HG03175 (cell line): ENCODE data around the gene COPG2.
"Not testable (repeated sequence)": the region's sequence is repeated elsewhere in the genome, so short reads cannot be mapped to it uniquely, and the experiment has no call there.

ENCODE experiments used
- ATAC-seq: cut with Tn5 transposase; IDR thresholded peaks from one replicate; pipeline ENCODE4 v1.9.1; 2021; ENCODE audit warnings: mild to moderate bottlenecking, moderate library complexity; ENCODE audit not compliant: unreplicated experiment

COPG2 gene

DNA sequence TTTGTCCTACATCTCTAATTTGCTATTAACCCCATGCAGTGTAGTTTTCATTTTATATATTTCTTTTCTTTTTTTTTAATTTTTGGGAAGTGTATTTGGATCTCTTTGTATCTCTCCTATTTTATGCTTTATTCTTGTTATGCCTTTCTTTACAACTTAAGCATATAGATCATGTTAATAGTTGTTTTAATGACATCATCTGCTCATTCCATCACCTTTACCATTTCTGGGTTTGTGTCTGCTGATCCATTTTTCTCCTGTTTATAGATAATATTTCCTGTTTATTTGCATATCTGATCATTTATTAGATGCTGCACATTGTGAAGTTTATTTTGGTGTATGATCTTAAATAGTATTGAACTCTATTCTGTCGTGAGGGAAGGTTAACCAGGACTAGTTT lies 13.7 kb downstream of the COPG2 start:
- no peak for ATAC-seq

DNA sequence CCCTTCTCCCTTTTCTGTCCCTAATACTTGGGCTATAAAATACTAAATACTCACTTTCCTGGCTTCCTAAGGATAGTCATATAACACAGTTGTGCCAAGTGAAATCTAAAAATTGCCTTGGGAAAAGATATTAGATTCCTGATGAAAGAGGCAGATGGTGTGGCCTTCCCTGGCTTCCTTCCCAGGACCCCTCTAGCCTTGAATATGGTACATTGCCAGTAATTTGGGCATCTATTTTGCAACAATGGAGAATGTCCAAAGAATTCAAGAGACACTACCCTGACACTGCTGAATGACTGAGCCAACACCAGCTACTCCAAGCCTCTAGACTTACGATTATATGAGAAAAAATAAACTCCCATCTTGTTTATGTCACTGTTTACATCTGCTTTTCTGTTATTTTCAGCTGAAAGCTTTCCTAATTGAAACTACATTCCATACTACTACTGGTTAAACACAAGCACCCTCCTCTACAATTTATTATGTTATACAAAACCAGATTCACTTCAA lies 17.9 kb downstream of the COPG2 start:
- ATAC-seq = no peak

DNA sequence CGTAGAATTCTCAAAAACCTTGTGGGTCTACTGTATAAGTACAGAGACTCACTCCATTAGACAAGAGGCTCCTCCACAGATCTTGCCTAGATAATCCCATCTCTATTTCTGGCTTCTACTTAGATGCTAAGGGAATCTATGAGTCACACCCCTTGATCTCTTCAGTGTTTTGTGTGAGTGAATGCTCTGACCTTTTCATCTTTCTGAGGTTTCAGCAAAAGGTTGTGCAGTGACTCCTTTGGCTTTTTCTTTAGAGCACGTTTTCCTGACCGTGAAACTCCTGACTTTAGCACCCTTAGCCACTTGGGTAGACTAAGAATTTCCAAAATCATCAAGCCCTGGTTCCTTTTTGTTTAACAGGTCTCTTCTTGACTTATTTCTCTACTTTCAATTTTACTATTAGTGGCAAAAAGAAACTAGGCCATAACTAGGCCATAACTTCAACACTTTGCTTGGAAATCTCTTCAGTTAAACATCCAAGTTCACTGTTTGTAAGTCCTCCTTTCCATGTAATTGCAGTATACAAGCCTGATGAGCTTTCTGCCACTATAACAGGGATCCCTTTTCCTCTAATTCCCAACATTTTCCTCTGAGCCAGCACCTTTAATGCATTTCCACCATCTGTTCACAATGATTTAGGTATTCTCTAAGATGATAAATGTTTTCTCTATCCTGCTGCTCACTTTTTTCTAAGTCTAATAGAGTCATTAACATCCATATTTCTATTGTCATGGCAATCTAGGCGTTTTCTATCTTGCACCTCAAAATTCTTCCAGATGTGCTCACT lies 19.4 kb downstream of the COPG2 start:
- peak; percentile 43 for ATAC-seq

DNA sequence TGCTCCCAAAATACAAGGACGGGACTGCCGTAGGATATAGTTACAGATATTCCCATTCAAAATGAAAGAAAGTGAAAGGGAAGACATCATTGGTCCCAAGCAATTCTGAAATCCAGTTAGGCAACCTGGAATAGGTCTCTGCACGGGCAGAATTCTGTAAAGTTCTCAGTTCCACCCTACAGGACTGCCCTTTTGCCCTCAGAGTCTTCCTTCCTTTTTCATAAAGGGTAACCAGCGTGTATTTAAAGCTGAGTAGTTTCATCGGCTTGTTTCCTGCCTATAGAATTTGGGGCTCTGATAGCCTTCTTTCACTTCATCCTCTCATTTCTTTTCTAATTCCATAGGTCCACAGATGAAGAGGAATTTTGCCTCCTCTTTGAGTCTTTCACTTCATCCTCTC lies 20.0 kb downstream of the COPG2 start:
- peak; percentile 42 for ATAC-seq

DNA sequence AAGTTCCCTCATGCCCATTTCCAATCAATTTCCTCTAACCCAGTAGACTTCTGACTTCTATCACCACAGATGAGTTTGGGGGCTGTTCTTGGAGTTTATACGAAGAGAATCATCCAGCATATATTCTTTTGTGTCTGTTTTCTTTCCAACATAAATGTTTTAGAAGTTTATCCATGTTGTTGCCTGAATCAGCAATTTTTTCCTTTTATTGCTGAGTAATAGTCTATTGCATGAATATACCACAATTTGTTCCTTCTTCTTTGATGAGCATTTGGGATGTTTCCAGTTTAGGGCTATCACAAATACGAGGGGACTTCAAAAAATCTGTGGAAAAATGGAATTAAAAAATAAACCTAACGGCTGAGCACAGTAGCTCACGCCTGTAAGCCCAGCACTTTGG lies 26.2 kb downstream of the COPG2 start:
- no peak for ATAC-seq

DNA sequence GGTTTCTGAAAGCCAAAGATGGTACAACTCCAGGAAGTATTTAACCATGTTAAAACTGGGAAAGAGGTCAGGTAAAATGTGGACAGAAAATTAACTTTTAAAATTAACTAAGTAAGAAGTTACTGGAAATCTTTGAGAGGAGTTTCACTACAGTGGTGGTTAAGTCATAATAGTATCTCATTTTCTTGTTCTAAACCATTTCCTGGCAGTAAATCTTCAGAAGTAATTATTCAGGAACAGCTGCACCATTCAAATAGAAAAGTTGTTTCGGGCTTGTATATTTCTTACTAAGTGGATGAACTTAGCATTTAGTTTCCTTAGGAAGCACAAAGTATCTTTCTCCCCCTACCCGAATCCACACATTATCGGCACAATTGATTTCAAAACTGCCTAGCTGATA lies 27.1 kb downstream of the COPG2 start:
- no peak for ATAC-seq

DNA sequence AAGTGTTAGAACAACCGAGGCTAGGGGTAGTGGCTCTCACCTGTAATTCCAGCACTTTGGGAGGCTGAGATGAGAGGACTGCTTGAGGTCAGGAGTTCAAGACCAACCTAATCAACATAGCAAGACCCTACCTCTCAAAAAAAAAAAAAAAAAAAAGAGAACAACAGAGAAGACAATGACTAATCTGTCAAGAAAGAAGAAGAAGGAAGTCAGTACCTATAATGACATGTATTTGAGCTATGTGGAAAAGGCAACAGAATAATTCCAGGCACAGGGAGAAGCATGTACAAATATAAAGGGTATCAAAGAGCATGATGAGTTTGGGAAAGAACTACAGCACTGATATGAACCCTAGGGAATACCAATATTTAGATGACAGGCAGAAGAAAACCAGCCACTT lies 27.5 kb downstream of the COPG2 start:
- no peak for ATAC-seq

DNA sequence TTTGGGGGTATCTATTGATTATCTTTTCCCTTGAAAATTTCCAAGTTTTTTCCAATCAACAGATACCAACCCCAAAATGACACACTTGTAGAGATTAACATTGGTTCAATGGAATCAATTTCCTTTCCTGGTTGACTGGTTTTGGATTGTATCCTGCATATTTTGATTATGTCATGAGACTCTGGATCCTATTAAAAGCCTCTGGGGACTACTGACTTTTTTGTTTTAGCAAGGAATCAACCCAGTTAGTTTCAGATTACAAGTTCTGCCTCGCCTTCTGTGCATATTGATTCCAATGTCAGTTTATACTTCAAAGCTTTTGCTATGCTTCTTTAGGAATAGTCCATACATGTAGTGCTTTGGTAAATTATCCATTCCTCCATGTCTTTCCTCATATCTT lies 29.2 kb downstream of the COPG2 start:
- no peak for ATAC-seq

DNA sequence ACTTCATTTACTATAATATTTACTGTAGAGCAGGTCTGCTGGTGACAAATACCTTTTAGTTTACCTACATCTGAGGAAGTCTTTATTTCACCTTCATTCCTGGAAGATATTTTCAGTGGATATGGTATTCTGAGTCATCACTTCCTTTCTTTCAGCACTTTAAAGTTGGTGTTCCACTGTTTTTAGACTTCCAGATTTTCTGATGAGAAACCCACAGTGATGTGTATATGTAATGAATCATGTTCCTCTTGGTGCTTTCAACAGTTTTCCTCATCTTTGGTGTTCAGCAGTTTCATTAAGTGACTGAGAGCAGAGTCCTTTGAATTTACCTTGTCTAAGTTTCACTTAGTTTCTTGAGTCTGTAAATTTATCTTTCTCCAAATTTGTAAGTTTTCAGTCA lies 36.4 kb downstream of the COPG2 start:
- ATAC-seq = no peak

DNA sequence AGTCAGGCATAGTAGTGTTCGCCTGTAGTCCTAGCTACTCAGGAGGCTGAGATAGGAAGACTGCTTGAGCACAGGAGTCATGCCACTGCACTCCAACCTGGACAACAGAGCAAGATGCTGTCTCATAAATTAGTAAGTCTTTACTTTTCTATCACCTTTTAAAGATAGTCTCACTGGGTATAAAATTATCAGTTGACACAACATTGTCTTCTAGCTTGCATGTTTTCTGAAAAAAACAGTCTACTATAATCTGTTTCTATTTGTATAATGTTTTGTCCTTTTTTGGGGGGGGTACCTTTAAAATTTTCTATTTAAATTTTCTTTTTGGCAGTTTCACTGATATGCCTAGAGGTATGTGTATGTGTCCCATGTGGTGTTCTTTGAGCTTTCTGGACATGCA lies 39.6 kb downstream of the COPG2 start:
- no peak for ATAC-seq

DNA sequence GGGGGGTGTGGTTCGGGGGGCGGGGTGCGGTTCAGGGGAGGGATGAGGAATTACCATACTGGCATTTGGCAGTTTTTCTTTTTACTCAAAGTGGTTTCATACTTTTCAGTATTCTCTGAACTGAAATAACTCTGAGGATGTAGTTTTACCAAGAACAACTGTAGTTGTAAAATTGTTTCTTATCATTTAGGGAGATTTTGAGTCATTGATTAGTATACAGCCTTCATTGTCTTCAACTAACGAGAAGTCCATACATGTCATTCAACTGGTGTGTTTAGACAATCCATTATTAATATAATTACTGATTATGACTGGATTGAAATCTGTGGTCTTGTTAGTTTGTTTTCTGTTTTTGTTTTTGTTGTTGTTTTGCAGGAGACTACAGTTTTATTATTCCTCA lies 40.8 kb downstream of the COPG2 start:
- ATAC-seq = no peak

DNA sequence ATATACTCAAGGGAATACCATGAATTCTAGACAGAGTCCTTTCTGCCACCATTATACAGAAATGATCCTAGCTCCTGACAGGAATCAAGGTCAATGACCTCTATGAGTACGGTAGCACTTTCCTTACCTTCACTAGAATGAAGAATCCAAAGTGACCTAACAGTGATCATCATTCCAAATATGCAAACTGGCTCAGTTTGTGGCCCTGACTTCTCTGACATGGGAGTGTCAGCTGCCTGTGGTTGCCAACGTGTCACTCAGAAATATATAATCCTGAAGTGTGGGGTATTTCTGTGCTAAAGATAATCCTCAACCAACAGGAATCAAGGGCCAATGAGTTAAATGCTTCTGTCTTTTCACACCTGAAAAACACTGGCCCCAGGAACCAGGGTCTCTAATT lies 45.7 kb downstream of the COPG2 start:
- no peak for ATAC-seq

DNA sequence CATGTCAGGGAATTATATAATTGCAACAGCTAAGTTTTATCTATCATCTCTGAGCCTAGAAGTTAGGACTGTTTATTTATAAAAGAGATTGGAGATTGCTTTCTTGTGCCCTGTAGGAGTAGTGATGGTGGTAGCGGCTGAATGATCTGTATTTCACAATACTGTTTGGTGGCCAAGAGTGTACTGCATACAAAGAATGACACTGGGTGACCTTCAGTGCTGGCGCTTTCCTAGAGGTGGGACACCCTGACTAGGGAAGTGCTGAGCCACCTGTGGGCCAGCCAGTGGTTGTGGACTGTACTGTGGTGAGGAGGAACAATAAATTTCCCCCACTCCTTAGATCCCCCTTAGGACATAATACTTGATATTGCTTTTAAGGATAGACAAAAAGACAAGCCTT lies 53.0 kb downstream of the COPG2 start:
- no peak for ATAC-seq

DNA sequence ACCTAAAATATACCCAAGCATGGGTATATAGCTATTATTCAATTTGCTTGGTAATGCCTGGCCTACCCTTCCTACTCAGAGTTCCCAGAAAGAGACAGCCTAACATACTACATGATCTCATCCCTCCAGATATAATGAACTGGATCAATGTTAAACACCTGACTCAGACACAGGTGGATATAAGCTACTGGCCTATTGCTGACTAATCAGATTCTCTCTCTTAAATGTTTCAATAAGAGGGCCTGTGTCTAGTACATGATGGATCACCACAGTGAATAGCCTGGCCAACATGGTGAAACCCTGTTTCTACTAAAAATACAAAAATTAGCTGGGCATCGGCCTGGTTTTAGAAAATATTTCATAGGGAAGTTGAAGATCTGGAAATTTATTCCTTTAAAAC lies 54.1 kb downstream of the COPG2 start:
- no peak for ATAC-seq

DNA sequence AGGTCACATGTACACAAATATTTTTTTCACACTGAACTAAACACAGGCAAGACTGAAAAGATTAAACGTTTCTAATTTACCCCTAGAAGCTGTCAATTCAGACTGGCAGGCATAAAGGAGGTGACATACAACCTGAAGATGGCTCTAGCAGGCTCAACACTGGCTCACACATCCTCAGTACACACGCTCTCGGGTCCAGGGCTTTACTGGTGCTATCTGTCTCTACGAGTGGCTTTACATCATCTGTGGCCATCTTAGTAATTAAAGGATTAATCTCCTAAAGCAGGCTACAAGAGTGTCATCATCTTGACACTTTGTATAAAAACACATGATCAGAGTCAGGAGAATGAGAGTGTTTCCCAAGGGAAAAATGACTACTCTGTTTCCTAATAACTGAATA lies 57.3 kb downstream of the COPG2 start:
- no peak for ATAC-seq

DNA sequence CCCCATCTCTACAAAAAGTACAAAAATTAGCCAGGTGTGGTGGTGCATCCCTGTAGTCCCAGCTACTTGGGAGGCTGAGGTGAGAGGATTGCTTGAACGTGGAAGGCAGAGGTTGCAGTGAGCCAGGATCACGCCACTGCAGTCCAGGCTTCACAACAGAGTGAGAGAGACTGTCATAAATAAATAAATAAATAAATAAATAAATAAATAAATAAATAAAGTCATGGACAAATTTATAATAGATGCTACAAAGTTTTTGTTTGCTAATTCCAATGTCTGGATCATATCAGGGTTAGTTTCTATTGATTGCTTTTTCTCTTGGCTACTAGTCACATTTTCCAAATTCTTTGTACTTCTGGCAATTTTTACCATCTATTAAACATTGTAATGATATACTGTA lies 61.5 kb downstream of the COPG2 start:
- not testable (repeated sequence) for ATAC-seq

DNA sequence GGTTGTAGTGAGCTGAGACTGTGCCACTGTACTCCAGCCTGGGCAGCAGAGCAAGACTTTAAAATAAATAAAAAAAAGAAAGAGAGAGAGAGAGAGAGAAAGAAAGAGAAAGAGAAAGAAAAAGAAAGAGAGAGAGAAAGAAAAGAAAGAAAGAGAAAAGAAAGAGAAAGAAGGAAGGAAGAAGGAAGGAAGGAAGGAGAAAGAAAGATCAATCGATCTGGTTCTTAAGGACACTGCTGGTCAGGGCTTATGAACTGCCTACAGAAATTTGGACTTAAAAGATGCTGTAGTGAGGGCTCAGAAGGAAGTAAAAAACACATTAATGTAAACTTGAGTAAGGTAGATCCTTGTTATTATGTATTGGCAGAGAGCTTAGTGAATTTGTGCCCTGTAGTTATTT lies 62.4 kb downstream of the COPG2 start:
- ATAC-seq = no peak

DNA sequence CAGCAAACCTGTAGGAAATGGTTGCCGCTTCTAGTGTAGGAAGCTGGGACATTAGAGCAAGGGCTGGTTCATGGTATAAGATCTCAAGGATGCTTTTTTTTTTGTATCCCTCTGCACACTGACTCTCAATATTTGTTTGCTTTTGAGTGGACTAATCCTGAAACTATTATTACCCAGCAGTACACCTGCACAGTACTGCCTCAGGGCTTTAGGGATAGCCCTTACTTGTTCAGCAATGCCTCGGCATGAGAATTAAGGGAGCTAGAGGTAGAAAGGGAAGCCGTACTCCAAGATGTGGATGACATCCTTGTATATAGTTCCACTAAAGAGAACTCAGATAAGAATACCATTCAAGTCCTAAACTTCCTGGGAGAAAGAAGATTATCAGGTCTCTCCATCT lies 70.5 kb downstream of the COPG2 start:
- no peak for ATAC-seq

DNA sequence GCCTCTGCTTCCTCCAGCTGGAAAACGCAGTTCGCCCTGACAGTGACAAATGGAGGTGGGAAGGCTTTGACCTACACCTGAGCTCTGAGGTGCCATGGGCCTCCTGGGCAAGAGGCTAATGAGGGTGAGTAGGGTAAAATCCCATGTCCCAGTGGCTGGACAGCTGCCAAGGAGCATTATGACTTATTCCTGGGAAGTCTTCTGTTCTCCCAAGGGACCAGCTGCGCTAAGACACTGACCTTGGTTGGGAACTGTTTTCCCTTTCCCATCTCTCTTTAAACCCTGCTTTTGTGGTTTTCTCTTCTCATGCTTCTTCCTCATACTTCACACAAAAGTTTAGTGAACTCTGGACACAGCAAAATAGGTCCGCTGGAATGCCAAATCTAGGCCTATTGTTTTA lies 72.6 kb downstream of the COPG2 start:
- ATAC-seq = no peak

DNA sequence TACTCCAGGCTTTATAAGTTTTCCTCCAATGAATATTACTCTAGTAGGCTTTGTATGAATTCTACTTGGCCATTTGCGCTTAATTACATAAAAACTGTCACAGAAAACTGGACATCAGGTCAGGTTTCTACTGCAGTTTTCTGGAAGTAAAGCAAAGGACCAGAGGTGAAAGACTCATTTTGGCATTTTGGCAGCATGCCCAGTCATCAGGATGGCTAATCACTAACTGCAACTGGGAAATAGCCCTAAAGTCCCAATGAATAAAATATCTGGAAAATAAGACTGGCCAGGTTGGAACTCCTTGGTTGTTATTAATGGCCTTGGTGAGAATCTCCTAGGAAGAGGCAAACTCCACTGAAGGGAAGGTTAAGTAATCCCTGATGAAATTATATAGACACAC lies 75.5 kb downstream of the COPG2 start:
- ATAC-seq = no peak

DNA sequence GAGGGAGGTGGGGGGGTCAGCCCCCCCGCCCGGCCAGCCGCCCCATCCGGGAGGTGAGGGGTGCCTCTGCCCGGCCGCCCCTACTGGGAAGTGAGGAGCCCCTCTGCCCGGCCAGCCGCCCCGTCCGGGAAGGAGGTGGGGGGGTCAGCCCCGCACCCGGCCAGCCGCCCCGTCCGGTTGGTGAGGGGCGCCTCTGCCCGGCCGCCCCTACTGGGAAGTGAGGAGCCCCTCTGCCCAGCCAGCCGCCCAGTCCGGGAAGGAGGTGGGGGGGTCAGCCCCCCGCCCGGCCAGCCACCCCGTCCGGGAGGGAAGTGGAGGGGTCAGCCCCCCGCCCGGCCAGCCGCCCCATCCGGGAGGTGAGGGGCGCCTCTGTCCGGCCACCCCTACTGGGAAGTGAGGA lies 77.1 kb downstream of the COPG2 start:
- ATAC-seq = not testable (repeated sequence)

DNA sequence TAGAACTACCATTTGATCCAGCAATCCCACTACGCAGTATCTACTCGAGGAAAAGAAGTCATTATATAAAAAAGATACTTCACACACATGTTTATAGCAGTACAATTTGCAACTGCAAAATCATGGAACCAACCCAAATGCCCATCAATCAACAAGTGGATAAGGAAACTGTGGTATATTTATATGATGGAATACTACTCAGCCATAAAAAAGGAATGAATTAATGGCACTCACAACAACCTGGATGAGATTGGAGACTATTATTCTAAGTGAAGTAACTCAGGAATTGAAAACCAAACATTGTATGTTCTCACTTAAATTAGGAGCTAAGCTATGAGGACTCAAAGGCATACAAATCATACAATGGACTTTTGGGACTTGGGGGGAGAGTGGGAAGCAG lies 82.6 kb downstream of the COPG2 start:
- ATAC-seq = not testable (repeated sequence)

DNA sequence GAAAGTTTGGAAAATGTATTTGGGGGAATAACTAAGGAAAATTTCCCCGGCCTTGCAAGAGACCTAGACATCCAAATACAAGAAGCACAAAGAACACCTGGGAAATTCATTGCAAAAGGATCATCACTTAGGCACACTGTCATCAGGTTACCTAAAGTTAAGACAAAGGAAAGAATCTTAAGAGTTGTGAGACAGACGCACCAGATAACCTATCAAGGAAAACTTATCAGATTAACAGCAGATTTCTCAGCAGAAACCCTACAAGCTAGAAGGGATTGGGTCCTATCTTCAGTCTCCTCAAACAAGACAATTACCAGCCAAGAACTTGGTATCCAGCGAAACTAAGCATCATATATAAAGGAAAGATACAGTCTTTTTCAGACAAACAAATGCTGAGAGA lies 93.4 kb downstream of the COPG2 start:
- not testable (repeated sequence) for ATAC-seq
